ENCODE measurements around the gene TPI1. TPM values are rescaled to one million over a fixed set of nuclear protein-coding genes. Genes with fewer than 3 reads are reported as not detected.

TPI1 gene
- total RNA-seq, 2 donors from 2014 or later: 404 to 443 TPM

- intact Hi-C loops (cut with DNase I): loop anchor here (5.0 kb wide), 3 partner anchors 62 to 212 kb away; partner anchors contain the start of genes MLF2 and PTMS
- WGBS: under 1% methylated on average over 71 of the region's 71 CpGs
- no peaks in the 10 kb centered on the region for H3K4me1 ChIP-seq (replicated peaks)
Measured at GRCh38 chr12:6828781-6829535, 38.4 kb upstream of the TPI1 start.

DNA sequence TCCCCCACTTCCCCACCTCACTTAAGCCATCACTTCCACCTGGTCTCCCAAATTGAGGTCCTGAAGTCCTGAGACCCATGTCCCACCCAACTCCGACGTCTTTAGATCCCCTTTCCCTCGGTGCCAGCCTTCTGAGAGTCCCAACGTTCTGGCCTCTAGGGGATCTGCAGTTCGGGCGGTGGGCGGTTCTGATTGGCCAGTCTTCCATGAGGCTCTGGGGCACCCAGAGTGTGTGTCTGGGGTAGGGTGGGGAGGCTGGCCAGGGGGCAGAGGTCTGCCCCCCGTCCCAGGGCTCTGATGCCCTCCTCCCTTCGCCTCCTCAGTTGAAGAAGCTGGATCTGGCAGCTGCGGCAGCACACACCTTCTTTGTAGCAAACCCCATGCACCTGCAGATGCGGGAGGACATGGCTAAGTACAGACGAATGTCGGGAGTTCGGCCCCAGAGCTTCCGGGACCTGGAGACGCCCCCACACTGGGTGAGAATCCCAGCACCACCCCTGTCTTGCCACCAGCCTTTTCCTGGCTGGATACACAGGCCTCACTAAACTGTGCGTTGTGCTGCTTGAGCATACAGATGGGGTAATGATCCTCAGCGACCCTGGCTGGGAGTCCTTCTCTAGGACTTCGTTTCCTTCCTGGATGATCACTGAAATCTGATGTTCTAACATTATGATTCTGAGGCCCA, 37.7 kb upstream of the TPI1 start:
- Histone ChIP-seq H3K27me3 (replicated peaks; ENCODE audit: insufficient read depth) (no peaks in the 10 kb centered on the region), H3K9me3 (no peaks in the 10 kb centered on the region), H3K36me3 (peaks cover 0 to 4% of the 10 kb centered on the region in 2 donors), H3K27ac (peak overlapping the region; percentile 85), H3K4me3 (peak overlapping the region; percentile 66 to 75), H3K4me1 (replicated peaks) (no peaks in the 10 kb centered on the region)
- WGBS: 25% methylated on average over 19 of the region's 19 CpGs
- DNase-seq (ENCODE audit: low spot score): no peak
- intact Hi-C loops (cut with DNase I): loop anchor here (5.0 kb wide), 3 partner anchors 62 to 212 kb away; partner anchors contain the start of genes MLF2 and PTMS
- TF ChIP-seq CTCF (IDR thresholded peaks at IDR 0.05): peak in 1 of 4 experiments; percentile 24
- TF ChIP-seq POLR2A (IDR thresholded peaks at IDR 0.05): no peak

More at GRCh38 chr12:6828781-6829535, 38.4 kb upstream of the TPI1 start:
- H3K4me3 ChIP-seq: peak overlapping the region; percentile 66 to 75
- peaks cover 0 to under 1% of the 10 kb centered on the region in 2 donors for H3K36me3 ChIP-seq
- peak overlapping the region; percentile 85 for H3K27ac ChIP-seq
- no peaks in the 10 kb centered on the region for H3K9me3 ChIP-seq
- DNase-seq (ENCODE audit: low spot score): peak; percentile 46
- TF ChIP-seq POLR2AphosphoS5 (IDR thresholded peaks at IDR 0.05) (peak; percentile 6), CTCF (IDR thresholded peaks at IDR 0.05) (peak in 1 of 4 experiments; percentile 3), POLR2A (IDR thresholded peaks at IDR 0.05) (peak; percentile 23)
- H3K27me3 ChIP-seq (replicated peaks; ENCODE audit: insufficient read depth): no peaks in the 10 kb centered on the region

- Histone ChIP-seq H3K9me3 (no peaks in the 10 kb centered on the region), H3K27me3 (replicated peaks; ENCODE audit: insufficient read depth) (no peaks in the 10 kb centered on the region), H3K4me1 (replicated peaks) (no peaks in the 10 kb centered on the region), H3K27ac (no peak overlapping the region), H3K4me3 (no peak overlapping the region), H3K36me3 (peaks cover 0 to 4% of the 10 kb centered on the region in 2 donors)
- DNase-seq (ENCODE audit: low spot score): no peak
- no peak for TF ChIP-seq POLR2A (IDR thresholded peaks at IDR 0.05)
- no peak for TF ChIP-seq CTCF (IDR thresholded peaks at IDR 0.05)
- TF ChIP-seq POLR2AphosphoS5 (IDR thresholded peaks at IDR 0.05): no peak
- intact Hi-C loops (cut with DNase I): no loop called here
- WGBS: 77% methylated on average over 11 of the region's 11 CpGs
Measured at GRCh38 chr12:6830286-6830890, 36.9 kb upstream of the TPI1 start.

DNA sequence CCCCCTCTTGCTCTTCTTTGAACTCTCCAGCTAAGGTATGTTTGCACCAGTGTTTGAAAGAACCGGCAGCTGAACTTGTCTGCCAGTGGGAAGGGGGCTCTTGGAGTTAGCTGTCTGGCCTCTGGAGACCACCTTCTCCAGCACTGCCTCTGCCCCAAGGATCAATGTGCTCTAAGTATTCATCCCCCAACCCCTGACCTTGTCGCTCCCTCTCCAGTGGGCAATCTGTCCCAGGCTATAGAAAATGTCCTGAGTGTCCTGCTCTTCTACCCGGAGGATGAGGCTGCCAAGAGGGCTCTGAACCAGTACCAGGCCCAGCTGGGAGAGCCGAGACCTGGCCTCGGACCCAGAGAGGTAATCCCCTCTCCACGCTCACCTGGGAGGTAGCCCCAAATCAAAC, 36.3 kb upstream of the TPI1 start:
- no peak for TF ChIP-seq POLR2AphosphoS5 (IDR thresholded peaks at IDR 0.05)
- TF ChIP-seq CTCF (IDR thresholded peaks at IDR 0.05): no peak
- no peak for TF ChIP-seq POLR2A (IDR thresholded peaks at IDR 0.05)
- H3K36me3 ChIP-seq: peaks cover 0 to 4% of the 10 kb centered on the region in 2 donors
- intact Hi-C loops (cut with DNase I): no loop called here

More for the DNA sequence above, 36.3 kb upstream of the TPI1 start:
- Histone ChIP-seq H3K27me3 (replicated peaks; ENCODE audit: insufficient read depth) (no peaks in the 10 kb centered on the region), H3K4me3 (no peak overlapping the region), H3K4me1 (replicated peaks) (no peaks in the 10 kb centered on the region), H3K27ac (no peak overlapping the region), H3K9me3 (no peaks in the 10 kb centered on the region)
- no peak for DNase-seq (ENCODE audit: low spot score)
- WGBS: 81% methylated on average over 3 of the region's 6 CpGs

All from prostate gland (tissue), 2 donors.